Testis (tissue), 2 donors: ENCODE results near the gene FAR1.

ENCODE experiments used
- CTCF ChIP-seq, 3 experiments: fragments of 450-650 bp in 2 of 3; fragments of 200-600 bp in 1 of 3; sonication (generic) in 1 of 3; IDR thresholded peaks; one replicate each; pipeline ENCODE4 v1.5.1; 2016 to 2019; ENCODE audit warnings: antibody characterized with exemption in 3 of 3, mild to moderate bottlenecking in 2 of 3, moderate library complexity in 1 of 3
- POLR2A ChIP-seq: fragments of 450-650 bp; IDR thresholded peaks from one replicate; pipeline ENCODE4 v1.6.1; 2017; ENCODE audit warnings: antibody characterized with exemption, mild to moderate bottlenecking, moderate library complexity

DNA sequence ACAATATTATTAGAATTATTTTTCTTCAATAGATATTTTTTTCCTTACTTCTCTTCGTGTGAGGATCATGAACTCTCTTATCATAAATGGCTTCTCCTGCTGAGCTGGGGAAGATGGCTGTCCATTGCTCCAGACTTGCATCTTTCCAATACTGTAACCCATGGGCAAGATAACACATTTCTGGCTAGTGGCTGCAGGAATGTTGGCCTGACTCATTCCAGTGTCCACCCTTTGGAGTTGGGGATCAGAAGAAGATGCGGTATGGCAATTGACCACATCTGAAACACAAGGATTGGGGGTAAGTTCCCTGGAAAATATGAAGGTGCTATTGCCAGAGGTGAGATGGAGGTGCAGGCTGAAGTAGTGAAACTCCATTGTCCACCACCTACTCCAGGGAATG is 92.8 kb downstream of the FAR1 start:
- TF ChIP-seq CTCF (IDR thresholded peaks at IDR 0.05) (no peak), POLR2A (no peak)
